Dermis microvascular lymphatic vessel endothelial cell (primary cell): ENCODE results near the gene FBXO42. TPM values are rescaled to one million over a fixed set of nuclear protein-coding genes. Genes with fewer than 3 reads are reported as not detected.
"Not testable (repeated sequence)": the region's sequence is repeated elsewhere in the genome, so short reads cannot be mapped to it uniquely, and the experiment has no call there.

ENCODE experiments used
- DNase-seq, 2 donors: peaks; one replicate each; pipeline versions ENCODE4 v3.0.0 to v3.0.0-alpha.2; 2010; ENCODE audit warnings: low read depth in 2 of 2
- total RNA-seq: library from RNA; depleted of rRNA; stranded (reverse); fragments of >200 nt; gene quantifications from 2 replicates; pipeline ENCODE4 v1.2.1, GENCODE V29; 2014

The FBXO42 gene
- total RNA-seq, 1 donor from 2014 or later, result 5.9 TPM

- not testable (repeated sequence) for DNase-seq
Observed at GRCh38 chr1:16222716-16223115, 129.6 kb downstream of the FBXO42 start.

- no peak for DNase-seq
Observed at GRCh38 chr1:16221499-16221898, 130.8 kb downstream of the FBXO42 start.

- DNase-seq, result no peak
Observed at GRCh38 chr1:16219968-16220500, 132.2 kb downstream of the FBXO42 start.

- DNase-seq, result no peak
Observed at GRCh38 chr1:16218674-16219071, 133.6 kb downstream of the FBXO42 start.

- no peak for DNase-seq
Observed at GRCh38 chr1:16218014-16218673, 134.1 kb downstream of the FBXO42 start.

GRCh38 chr1:16217061-16217785 lies 135.1 kb downstream of the FBXO42 start:
- DNase-seq, result peak; percentile 91 to 98

- DNase-seq, result peak; percentile 85 to 94
Observed at GRCh38 chr1:16215882-16216753, 136.2 kb downstream of the FBXO42 start.

- not testable (repeated sequence) for DNase-seq
Observed at GRCh38 chr1:16215240-16215639, 137.0 kb downstream of the FBXO42 start.

GRCh38 chr1:16213544-16213943 lies 138.7 kb downstream of the FBXO42 start:
- not testable (repeated sequence) for DNase-seq

GRCh38 chr1:16213013-16213412 lies 139.3 kb downstream of the FBXO42 start:
- no peak for DNase-seq

GRCh38 chr1:16212251-16212961 lies 139.9 kb downstream of the FBXO42 start, which contains the start of gene ARHGEF19:
ARHGEF19 (minus strand) TSS chr1:16212652; CDS start chr1:16209054, 3,598 bp downstream.
- DNase-seq, result no peak

GRCh38 chr1:16211824-16212223 lies 140.5 kb downstream of the FBXO42 start:
- no peak for DNase-seq

GRCh38 chr1:16210581-16210980 lies 141.7 kb downstream of the FBXO42 start:
- no peak for DNase-seq

GRCh38 chr1:16209847-16210407 lies 142.4 kb downstream of the FBXO42 start:
- no peak for DNase-seq

GRCh38 chr1:16209132-16209846 lies 143.0 kb downstream of the FBXO42 start:
- no peak for DNase-seq

GRCh38 chr1:16208270-16208987 lies 143.9 kb downstream of the FBXO42 start:
- DNase-seq, result no peak

GRCh38 chr1:16207318-16208269 lies 144.7 kb downstream of the FBXO42 start:
- no peak for DNase-seq
